HG02840 (cell line): ENCODE measurements around the gene XRCC5.

Source experiments
- ATAC-seq: cut with Tn5 transposase; IDR thresholded peaks from one replicate; pipeline ENCODE4 v1.9.1; 2021; ENCODE audit warnings: mild to moderate bottlenecking, moderate library complexity, moderate number of reproducible peaks; ENCODE audit not compliant: unreplicated experiment, low FRiP score

The XRCC5 gene

DNA sequence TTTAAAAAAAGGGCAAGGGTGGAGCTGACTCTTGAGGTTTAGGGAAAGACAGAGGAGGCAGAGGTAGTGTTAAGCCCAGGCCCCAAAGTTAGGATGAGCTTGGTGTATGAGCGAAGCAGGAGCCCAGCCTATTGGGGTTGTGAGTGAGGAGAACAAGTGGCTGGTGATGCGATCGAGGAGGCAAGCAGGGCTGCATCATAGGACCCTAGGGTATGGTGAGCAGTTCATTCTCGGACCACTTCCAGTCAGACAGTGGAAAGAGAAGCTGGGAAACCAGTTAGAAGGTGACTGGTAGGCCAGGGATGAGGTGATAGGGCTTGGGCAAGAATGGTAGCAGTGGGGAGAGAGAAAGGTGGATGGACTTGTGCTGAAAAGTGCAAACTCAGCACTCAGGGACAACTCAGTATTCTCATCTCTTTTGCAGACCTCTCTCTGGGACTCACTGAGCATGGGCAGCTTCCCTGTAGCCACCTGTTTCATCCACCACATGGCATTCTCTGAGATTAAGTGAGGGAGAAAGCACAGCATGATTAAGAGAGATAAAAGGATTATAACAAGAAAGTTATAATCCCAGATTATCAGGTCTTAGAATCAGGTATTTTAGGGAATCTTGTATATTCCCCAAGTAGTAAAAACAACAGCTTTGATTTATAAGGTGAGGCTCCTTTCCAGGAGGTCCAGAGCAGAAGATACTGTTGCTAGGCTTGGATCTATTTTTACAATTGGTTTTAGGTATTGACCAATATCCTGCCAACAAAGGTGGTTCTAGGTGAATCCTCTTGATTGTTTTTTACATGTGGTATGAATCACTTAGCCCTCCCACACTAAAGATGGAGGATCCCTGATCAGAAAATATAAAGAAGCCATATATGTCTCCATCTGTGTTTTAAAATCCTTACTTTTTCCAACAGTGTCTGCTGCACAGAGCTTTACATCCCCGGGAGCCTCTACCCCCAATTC, 38.3 kb downstream of the XRCC5 start:
- ATAC-seq = no peak

DNA sequence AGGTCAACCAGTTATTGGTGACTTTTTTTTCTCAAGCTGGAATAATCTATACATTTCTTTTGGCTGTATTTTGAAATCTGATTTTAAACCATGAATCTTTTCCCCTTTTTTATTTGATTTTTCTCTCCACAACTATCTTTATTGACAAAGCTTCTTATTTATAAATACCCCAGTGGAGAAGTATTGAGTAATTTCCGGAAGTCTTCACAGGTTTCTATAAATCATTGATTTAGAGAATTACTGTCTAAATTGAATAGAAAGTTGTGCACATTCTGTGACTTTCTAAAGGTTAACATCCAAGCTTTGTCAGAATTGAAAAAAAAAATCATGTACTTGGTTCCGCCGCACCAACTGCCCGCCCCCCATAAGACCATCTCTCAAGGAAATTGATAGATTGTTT, 39.8 kb downstream of the XRCC5 start:
- no peak for ATAC-seq

DNA sequence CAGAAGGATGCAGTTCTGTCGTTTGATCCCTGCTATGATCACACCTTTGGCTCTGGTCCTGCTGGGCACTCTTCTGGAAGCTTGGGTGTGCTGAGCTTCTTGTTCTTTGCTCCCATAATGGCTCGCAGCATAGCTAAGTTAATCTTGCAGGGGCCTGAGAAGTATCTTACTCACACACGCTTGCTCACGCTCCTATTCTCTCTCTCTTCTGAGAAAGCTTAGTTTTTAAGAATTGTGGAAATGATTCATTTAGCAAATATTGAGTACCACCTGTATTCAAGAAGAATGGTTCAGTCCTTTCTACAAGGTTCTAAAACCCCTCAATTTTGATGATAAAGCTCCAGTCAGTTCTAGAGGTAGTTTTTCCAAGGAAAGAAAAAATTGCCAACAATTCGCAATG, 40.6 kb downstream of the XRCC5 start:
- ATAC-seq = no peak

DNA sequence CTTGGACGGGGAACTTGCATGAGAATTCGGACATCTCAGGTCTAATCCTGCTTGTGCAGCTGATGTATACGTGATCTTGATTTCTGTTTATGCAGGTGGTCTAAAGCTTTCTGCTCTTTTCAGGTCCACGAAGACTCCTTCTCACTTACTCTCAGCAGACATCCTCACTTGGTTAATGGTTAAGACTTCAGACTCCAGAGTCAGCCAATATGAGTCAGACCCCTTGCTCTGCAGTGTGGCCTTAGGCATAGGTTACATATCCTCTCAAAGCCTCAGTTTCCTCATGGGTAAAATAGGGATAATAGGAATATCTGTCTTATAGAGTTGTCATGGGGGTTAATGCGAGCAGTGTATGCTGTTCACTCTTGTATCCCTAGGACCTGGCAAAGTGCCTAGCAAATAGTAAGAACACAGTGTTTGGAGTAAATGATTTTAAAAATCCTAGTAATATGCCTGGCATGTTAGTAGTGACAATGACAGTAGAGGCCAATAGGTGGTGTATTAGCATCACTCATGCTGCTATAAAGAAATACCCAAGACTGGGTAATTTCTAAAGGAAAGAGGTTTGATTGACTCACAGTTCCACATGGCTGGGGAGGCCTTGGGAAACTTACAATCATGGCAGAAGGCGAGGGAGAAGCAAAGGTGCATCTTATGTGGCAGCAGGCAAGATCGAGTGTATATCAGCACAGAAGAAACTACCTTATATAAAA, 42.3 kb downstream of the XRCC5 start:
- no peak for ATAC-seq

DNA sequence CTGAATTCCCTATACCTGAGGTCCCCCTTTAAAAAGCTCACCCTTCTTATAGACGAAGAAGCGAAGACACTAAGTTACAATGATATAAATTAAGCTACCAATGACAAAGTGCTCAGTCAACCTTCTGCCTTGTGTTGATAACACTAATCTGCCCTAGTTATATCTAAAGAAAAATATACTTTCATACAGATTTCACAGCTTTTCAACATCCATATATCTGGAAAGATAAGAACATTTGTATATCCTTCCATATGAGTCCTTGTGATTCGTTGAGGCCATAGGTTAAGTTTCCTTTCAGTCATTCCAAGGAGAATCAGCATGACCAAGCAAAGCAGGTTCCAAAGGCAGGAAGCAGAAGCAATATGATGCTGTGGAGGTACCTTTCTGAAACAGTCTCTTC, 46.8 kb downstream of the XRCC5 start:
- no peak for ATAC-seq

DNA sequence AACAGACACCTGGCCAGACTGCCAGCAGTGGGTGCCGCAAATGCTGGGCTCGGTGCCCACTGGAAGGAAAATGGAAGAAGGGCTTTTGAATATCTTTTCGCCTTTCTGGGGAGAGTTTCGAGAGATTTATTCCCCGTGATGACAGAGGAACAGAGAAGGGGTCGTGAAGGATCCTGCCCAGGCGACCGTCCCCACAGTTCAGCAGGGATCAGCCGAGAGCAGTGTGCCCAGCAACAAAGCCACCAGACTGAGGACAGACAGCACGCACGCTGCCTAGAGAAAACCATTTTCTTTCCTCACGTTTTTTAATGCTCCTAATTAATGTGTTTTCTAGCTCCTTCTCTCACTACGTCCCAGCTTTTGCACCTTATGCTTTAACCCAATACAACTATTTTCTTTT, 47.7 kb downstream of the XRCC5 start:
- ATAC-seq = no peak

DNA sequence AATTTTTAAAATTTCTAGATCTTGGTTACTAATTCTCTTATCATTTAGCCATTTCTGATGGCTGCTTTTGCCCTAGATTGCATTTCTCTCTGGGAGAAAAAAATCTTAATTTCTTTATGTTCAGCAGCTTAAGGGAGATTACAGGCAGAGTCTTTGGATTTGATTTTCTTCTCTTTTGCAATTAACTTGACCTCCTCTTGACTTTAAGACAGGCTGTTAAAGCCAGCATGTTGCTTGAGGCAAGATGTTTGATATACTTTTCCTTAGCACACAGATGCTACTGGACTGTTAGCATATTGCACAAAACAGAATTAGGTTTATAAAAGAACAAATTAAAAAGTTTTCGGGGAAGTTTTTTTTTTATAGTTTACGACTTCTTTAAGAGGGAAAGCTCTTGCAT, 50.0 kb downstream of the XRCC5 start:
- ATAC-seq = no peak

DNA sequence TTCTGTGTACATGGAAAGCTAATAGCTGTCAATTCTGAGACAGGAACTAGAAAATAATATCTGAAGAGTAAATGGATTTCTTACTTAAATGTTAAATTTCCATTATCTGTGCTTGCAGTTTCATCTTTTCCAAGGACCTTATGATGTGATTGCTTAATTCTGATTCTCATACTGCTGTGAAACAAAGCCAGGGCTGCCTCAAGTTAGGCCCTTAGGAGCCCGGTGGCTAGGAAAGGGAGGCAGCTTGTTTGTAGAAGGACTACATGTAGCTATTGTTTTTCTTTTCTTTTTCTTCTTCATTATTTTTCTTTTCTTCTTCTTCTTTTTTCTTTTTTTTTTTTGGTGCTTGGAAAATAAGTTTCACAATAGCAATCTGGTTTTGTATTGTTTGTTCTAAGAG, 50.5 kb downstream of the XRCC5 start:
- ATAC-seq = no peak

DNA sequence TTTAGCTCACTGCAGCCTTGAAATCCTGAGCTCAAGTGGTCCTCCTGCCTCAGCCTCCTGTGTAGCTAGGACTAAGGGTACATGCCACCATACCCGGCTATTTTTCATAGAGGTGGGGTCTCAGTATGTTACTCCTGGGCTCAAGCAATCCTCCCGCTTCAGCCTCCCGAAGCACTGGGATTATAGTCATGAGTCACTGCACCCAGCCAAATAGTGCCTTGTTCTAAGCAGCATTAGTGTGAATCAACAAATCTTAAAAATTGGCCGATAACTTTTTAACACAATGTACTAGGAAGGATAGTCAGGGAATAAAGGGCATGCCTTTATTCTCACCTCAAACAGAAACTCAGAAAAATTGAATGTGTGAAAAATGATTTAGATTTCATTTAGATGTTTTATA, 51.6 kb downstream of the XRCC5 start:
- ATAC-seq = no peak

DNA sequence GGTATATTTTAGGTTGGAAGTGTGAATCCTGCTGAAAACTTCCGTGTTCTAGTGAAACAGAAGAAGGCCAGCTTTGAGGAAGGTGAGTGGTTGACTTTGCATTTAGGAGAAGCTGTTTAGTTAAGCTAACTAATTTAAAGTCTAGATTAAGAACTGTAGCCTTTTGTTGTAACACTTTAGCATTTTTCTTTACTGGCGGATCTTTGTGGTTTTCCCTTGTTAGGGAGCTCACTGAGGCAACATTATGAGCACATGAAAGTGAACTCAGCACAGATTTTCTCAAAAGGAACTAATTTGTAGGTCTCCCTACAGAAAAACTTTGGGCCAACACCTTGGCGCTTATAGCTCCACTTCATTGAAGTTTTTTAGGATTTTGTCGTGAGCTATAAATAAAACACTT, 52.8 kb downstream of the XRCC5 start:
- no peak for ATAC-seq

DNA sequence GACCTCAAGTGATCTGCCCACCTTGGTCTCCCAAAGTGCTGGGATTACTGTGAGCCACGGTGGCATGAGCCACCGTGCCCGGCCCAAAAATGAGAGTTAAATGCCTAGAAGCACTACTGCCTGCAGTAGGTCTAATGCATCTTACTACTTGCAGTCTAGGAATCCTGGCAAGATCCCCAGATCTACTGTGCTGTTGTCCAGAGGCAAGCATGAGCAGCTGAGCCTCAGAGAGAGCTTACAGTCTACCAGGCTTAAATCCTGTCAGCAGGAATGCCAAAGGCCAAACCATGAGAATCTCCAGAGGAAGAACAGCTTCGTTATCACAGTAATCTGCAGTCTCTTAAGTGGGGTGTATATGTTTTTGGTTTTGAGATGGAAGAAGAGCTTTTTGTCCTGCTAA, 54.4 kb downstream of the XRCC5 start:
- ATAC-seq = no peak

DNA sequence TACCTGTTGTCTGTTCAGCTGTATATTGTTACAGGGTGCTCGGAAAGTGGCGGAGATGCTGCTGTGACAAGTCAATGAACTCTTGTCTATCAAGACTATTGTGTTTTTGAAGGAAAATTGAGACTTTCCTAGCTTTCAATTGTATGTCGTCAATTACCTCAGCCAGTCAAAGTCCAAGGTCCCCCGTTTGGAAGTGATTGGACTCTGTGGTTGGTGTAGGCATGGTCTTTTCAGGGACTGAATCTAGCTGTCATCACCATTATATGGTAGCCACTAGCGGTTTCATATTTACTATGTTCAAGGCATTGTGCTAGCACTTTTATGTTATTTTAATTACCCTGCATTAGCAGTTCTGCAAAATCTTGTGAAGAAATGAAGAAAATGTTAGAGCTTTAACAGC, 54.9 kb downstream of the XRCC5 start:
- no peak for ATAC-seq

DNA sequence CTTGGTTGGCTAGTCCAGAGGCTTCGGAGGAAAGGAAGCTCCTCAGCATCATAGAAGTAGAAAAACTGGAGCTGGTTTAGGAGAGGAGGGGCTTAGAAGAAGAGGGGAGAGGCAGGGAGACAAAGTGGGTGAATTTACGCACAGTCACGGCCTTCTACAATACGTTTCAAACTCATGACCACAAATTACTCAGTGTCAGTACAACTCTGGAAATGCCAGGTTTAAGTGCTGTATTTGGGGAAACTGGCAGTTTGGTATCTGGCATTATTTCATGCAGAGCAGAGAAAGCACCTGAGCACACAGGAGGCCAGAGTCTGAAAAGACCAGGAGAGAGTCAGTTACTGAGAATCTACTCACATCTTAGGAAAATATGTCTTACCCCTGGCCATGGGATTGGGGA, 55.4 kb downstream of the XRCC5 start:
- no peak for ATAC-seq

DNA sequence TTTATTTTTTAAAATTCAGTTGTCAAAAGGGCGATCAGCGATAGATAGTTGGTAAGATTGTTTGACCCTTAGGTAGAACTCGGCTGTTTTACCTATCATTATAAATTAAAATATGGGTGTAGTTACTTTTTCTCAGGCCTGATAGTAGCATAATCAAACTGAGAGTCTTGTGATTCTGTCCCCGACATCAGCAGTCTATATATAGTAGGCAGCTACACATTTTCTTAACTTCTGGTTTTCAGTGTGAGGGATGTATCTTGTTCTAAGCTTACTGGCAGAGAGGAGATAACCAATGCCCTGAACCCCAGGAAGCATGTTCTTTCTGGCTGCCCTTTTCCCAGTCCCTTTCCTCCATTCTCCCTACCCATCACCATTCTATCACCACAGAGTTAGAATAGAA, 56.6 kb downstream of the XRCC5 start:
- no peak for ATAC-seq

DNA sequence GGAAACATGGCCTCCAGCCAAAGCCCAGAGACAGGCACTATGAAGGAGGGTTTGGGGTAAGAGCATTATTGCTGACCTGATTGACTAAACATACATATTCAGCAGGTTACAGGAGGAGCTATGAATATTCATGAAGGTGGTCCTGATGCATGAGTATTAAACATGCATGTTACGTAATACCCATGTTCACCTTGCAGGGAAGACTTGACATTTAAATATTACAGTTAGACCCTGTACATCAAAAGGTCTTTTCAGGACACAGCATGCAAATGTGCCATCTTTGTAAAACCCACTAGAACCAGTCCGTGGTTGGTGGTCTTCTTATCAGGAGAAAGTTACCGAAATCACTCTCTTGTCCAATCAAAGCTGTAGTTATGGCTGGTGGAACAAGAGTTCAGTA, 59.9 kb downstream of the XRCC5 start:
- ATAC-seq = no peak

DNA sequence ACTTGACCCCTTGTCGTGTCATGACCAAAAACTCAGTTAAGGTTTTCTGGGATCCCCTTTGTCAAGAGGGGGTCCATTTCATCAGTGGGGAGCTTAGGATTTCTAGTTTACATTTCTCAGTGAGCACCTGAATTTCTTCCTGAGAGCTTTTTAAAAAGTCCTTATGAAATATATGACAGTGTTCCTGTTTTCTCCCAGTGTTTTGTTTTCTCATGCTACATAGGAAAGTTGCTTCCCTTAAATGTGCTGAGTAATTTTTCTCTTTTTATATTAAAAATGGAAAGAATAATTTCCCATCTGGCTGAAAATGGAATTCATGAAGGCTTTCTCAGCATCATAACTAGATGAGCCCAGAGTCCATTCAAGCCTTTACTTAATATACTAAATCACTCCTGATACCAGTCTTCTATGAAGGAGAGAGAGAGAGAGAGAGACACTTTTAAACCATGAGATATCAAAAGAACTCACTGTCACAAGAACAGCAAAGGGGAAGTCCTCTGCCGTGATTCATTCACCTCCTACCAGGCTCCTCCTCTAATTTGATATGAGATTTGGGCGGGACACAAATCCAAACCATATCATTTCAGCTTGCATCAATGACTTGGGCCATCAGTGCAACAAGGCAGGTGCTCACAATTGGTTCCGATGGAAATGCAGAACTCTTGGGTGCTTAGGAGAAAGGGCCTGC, 61.1 kb downstream of the XRCC5 start:
- no peak for ATAC-seq

DNA sequence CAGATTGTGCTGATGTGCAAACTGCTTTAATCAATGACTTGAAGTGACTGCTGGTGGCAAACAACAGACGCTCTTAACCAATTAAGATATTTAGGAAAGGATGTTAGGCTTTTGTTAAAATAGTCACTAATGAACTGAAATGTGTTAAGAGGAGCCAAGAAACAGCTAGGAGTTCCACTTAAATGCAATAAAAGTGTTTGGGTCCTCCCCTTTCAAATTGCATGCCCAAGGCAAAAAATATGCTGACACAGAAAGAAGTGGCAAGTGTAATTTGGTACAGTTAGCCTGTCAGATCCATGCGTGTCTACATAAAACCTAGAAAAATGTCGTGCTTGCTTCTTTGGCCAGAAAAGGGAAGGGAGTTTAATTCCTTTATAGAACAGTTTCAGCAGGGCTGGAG, 61.9 kb downstream of the XRCC5 start:
- no peak for ATAC-seq

DNA sequence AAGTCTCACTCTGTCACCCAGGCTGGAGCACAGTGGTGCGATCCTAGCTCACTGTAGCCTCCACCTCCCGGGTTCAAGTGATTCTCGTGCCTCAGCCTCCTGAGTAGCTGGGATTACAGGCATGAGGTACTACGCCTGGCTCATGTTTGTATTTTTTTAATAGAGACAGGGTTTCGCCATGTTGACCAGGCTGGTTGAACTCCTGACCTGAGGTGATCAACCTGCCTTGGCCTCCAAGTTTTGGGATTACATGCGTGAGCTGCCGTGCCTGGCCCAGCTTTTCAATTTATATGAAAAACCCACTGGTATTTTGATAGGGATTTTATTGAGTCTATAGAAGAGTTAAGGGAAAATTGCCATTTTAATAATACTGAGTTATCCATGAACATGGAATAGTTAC, 63.3 kb downstream of the XRCC5 start:
- no peak for ATAC-seq

DNA sequence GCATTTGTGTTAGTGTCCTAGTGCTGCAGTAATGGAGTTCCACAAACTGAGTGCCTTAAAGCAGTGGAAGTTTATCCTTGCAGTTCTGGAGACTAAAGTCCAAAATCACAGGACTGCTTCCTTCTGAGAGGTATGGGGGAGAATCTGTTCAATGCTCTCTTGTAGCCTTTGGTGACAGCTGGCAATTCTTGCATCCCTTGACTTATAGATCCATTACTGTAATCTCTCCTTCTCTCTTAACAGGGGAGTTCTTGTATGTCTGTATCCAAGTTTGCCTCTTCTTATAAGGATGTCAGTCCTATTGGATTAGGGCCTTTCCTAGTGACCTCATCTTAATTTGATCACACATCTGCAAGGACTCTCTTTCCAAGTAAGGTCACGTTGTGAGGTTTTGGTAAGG, 69.9 kb downstream of the XRCC5 start:
- ATAC-seq = no peak

DNA sequence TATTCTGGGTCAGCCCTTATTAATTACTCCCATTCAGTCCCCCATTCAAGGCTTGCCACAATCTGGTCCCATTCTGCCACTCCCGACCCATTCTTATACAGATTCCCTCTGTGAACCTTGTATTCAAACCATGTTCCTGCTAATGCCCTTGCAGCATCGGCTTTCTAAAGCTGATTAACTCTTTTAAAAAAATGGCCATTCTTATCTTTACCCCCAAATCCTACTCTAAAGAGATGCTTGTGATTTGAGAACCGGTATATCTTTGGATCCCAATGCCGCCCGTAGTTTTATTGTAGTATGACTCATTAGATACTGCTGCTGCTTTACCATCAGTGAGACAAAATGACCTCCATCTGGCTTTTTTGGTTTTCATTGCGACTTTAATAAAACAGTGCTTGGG, 72.2 kb downstream of the XRCC5 start:
- ATAC-seq = no peak

DNA sequence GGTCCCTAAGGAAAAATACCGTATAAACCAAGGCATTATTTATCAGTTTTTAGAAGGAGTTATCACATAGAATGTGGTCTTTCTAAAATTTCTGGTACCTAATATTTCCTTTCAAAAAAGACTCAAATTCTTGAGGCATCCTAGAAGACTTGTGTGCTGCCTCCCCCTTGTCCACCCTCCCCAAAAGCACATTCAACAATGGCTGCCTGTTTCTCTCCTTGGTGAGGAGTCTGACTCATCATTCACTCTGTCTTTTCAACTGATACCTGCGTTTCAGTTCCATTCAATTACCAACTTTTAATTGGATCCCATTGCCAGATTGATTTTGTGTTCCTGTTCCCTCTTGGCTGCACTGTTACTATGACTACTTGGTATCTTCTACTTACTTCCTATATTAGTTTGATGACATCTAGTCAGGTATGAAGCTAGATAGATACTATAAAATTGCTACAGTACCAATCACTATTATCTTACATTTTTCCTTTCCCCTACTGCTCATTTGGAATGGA, 72.9 kb downstream of the XRCC5 start:
- ATAC-seq = no peak
